Gastroesophageal sphincter (tissue), 3 donors: ENCODE results near the gene COL1A1.

Experiments used
- CTCF ChIP-seq, 4 experiments: fragments of 200-600 bp in 2 of 4; fragments of 450-650 bp in 2 of 4; sonication (generic) in 1 of 4; IDR thresholded peaks; one replicate each; pipeline ENCODE4 v1.5.1; 2017 to 2019; ENCODE audit warnings: antibody characterized with exemption in 4 of 4, mild to moderate bottlenecking in 2 of 4, moderate library complexity in 2 of 4
- EP300 ChIP-seq: sonication (generic); formaldehyde crosslinking; IDR thresholded peaks from one replicate; pipeline ENCODE4 v1.6.1; 2017; ENCODE audit warnings: antibody characterized with exemption, mild to moderate bottlenecking
- POLR2A ChIP-seq, 2 donors: fragments of 450-650 bp; IDR thresholded peaks; one replicate each; pipeline ENCODE4 v1.6.1; 2017; ENCODE audit warnings: antibody characterized with exemption in 2 of 2, mild to moderate bottlenecking in 2 of 2, moderate library complexity in 1 of 2
- POLR2AphosphoS5 ChIP-seq: sonication (generic); formaldehyde crosslinking; IDR thresholded peaks from one replicate; pipeline ENCODE4 v1.6.1; 2017; ENCODE audit warnings: antibody characterized with exemption

- TF ChIP-seq CTCF (IDR thresholded peaks at IDR 0.05): no peak
- TF ChIP-seq POLR2AphosphoS5: no peak
- no peak for TF ChIP-seq POLR2A (IDR thresholded peaks at IDR 0.05)
- no peak for TF ChIP-seq EP300
These were observed 7.7 kb upstream of the COL1A1 start for GRCh38 chr17:50209133-50209471.
